GM12892 (cell line): ENCODE data around the gene CGGBP1.

Experiments
- POLR2A ChIP-seq: IDR thresholded peaks from 2 replicates; pipeline ENCODE4 v1.6.1; 2011; ENCODE audit warnings: low read depth, low read length, control low read depth
- TAF1 ChIP-seq: IDR thresholded peaks from 2 replicates; pipeline ENCODE4 v1.6.1; 2011; ENCODE audit warnings: low read depth, mild to moderate bottlenecking, control low read depth, low read length, borderline replicate concordance

DNA sequence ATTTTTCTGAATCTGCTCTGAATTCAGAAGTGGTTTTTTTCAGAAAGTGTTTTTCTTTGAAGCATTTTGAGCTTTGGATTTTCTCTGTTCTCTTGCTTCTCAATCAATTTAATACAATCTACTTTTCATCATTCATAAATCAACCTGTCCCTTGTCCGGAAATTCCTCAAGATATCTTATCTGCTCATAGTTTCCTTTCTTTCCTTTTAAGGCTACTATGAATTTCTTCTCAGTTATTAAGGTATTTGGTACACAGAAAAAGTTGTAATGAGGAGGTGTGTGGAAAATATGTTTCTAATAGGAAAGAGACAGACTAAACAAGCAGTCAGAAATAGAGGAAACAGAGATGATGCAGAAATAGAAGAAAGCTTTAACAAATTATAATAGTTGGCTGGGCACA lies 14.4 kb downstream of the CGGBP1 start:
- no peak for TF ChIP-seq TAF1
- TF ChIP-seq POLR2A: no peak
